GM23338 (cell line): ENCODE measurements around the gene TRPC4.

ENCODE experiments used
- CTCF ChIP-seq, 2 experiments: fragments of 200-600 bp in 1 of 2; sonication (generic) in 1 of 2; conservative IDR thresholded peaks; 2 replicates each; pipeline versions ENCODE4 v1.5.1 to v1.6.1; 2016 to 2017; ENCODE audit warnings: antibody characterized with exemption in 2 of 2, low read depth in 2 of 2, mild to moderate bottlenecking in 2 of 2, moderate library complexity in 1 of 2
- ETS1 ChIP-seq: IDR thresholded peaks from 2 replicates; pipeline ENCODE4 v1.6.1; 2016; ENCODE audit warnings: antibody characterized with exemption
- EZH2 ChIP-seq: fragments of 200-600 bp; sonication (generic); IDR thresholded peaks from one replicate; pipeline ENCODE4 v1.8.0; 2017; ENCODE audit warnings: antibody characterized with exemption, mild to moderate bottlenecking, low read depth; ENCODE audit not compliant: unreplicated experiment
- EZH2phosphoT487 ChIP-seq: fragments of 200-600 bp; sonication (generic); IDR thresholded peaks from one replicate; pipeline ENCODE4 v1.8.1; 2018; ENCODE audit warnings: antibody characterized with exemption; ENCODE audit not compliant: unreplicated experiment
- REST ChIP-seq: IDR thresholded peaks from one replicate; pipeline ENCODE4 v1.6.1; 2018; ENCODE audit warnings: antibody characterized with exemption; ENCODE audit not compliant: unreplicated experiment
- ZNF114 ChIP-seq: fragments of 250-450 bp; sonication (Bioruptor Pico); IDR thresholded peaks from 2 replicates; pipeline ENCODE4 v1.5.0; 2020; ENCODE audit warnings: mild to moderate bottlenecking, moderate library complexity

- TF ChIP-seq ETS1 (no peak), CTCF (conservative IDR thresholded peaks at IDR 0.05; ENCODE audit: low read depth in 2 of 2) (no peak), REST (no peak), EZH2 (no peak), EZH2phosphoT487 (no peak), ZNF114 (no peak)
Observed at GRCh38 chr13:37627428-37627827, 242.1 kb downstream of the TRPC4 start.
